Activated CD4-positive, alpha-beta memory T cell treated with anti-CD3 and anti-CD28 coated beads, Interleukin-2, amount 10 ng/mL, durations not matched to agents 7 days and 5 days (primary cell): Measurements from ENCODE around the gene ABCC10. TPM values are rescaled to one million over a fixed set of nuclear protein-coding genes. Genes with fewer than 3 reads are reported as not detected.
"Not testable (repeated sequence)": the region's sequence is repeated elsewhere in the genome, so short reads cannot be mapped to it uniquely, and the experiment has no call there.

Experiments used
- CTCF ChIA-PET: fragments of 350-600 bp; sonication (Branson Sonifier 250); formaldehyde crosslinking; loops from one replicate; lab custom pipeline; 2021; ENCODE audit warnings: antibody characterized with exemption, inconsistent platforms; lab: Charles Lee
- POLR2A ChIA-PET: fragments of 350-600 bp; sonication (Branson Sonifier 250); formaldehyde crosslinking; loops from one replicate; lab custom pipeline; 2021; ENCODE audit warnings: antibody characterized with exemption; lab: Charles Lee
- DNase-seq: peaks from one replicate; pipeline ENCODE4 v3.0.0-alpha.2; 2020
- H3K27ac Mint-ChIP-seq: one replicate; pipeline ENCODE4 v1.8.0; 2021; ENCODE audit warnings: mild to moderate bottlenecking, mixed read lengths
- H3K27me3 Mint-ChIP-seq: one replicate; pipeline ENCODE4 v1.8.0; 2021; ENCODE audit warnings: mixed read lengths
- H3K36me3 Mint-ChIP-seq: one replicate; pipeline ENCODE4 v1.8.0; 2021; ENCODE audit warnings: low read depth, mixed read lengths
- H3K4me1 Mint-ChIP-seq: one replicate; pipeline ENCODE4 v1.8.0; 2021; ENCODE audit warnings: mixed read lengths
- H3K4me3 Mint-ChIP-seq: one replicate; pipeline ENCODE4 v1.8.0; 2021; ENCODE audit warnings: mild to moderate bottlenecking, mixed read lengths
- H3K9me3 Mint-ChIP-seq: one replicate; pipeline ENCODE4 v1.8.0; 2021; ENCODE audit warnings: mixed read lengths
- total RNA-seq, 2 experiments: library from RNA; stranded (reverse); gene quantifications; one replicate each; pipeline ENCODE4 v1.2.3, GENCODE V29; 2021

The ABCC10 gene
- total RNA-seq, 2 experiments from 2014 or later, result 46.8 to 49.8 TPM

- no peak overlapping the region for H3K27ac Mint-ChIP-seq
- peaks cover 20% of the 10 kb centered on the region for H3K27me3 Mint-ChIP-seq
- H3K4me3 Mint-ChIP-seq, result no peak overlapping the region
- POLR2A ChIA-PET, result no interaction called here
- peaks cover 25% of the 10 kb centered on the region for H3K36me3 Mint-ChIP-seq
- CTCF ChIA-PET, result interaction anchor here (1.0 to 5.5 kb wide), 4 partner anchors 12 to 117 kb away, joined by 3 to 62 read pairs (median 4); partner anchors contain the start of gene TJAP1
- H3K4me1 Mint-ChIP-seq, result peaks cover 14% of the 10 kb centered on the region
- DNase-seq, result no peak
- H3K9me3 Mint-ChIP-seq, result no peaks in the 10 kb centered on the region
These were observed 25.6 kb downstream of the ABCC10 start for GRCh38 chr6:43452896-43453295.

- H3K4me3 Mint-ChIP-seq, result peak overlapping the region; percentile 66
- no peak for DNase-seq
- no peak overlapping the region for H3K27ac Mint-ChIP-seq
- peaks cover 14% of the 10 kb centered on the region for H3K4me1 Mint-ChIP-seq
- POLR2A ChIA-PET, result interaction anchor here (1.3 kb wide), 1 partner anchor 56 kb away, joined by 3 read pairs; the partner anchor contains the start of gene LRRC73
- no peaks in the 10 kb centered on the region for H3K9me3 Mint-ChIP-seq
- peaks cover 18% of the 10 kb centered on the region for H3K36me3 Mint-ChIP-seq
- H3K27me3 Mint-ChIP-seq, result peaks cover 20% of the 10 kb centered on the region
- CTCF ChIA-PET, result interaction anchor here (0.7 to 5.5 kb wide), 5 partner anchors 13 to 131 kb away, joined by 3 to 62 read pairs (median 4); no protein-coding TSS in a partner anchor
These were observed 26.5 kb downstream of the ABCC10 start for GRCh38 chr6:43453831-43454230.

- peak; percentile 68 for DNase-seq
- ChIA-PET POLR2A (interaction anchor here (1.3 kb wide), 1 partner anchor 56 kb away, joined by 3 read pairs; the partner anchor contains the start of gene LRRC73), CTCF (interaction anchor here (0.7 to 5.5 kb wide), 4 partner anchors 42 to 132 kb away, joined by 3 to 62 read pairs (median 4); no protein-coding TSS in a partner anchor)
- H3K27ac Mint-ChIP-seq, result no peak overlapping the region
- H3K27me3 Mint-ChIP-seq, result peaks cover 20% of the 10 kb centered on the region
- peaks cover 14% of the 10 kb centered on the region for H3K36me3 Mint-ChIP-seq
- peaks cover 14% of the 10 kb centered on the region for H3K4me1 Mint-ChIP-seq
- H3K4me3 Mint-ChIP-seq, result peak overlapping the region; percentile 66
- H3K9me3 Mint-ChIP-seq, result no peaks in the 10 kb centered on the region
These were observed 27.0 kb downstream of the ABCC10 start for GRCh38 chr6:43454290-43454695.

GRCh38 chr6:43454696-43455530 lies 27.6 kb downstream of the ABCC10 start:
- Mint-ChIP-seq H3K36me3 (peaks cover 11% of the 10 kb centered on the region), H3K9me3 (no peaks in the 10 kb centered on the region), H3K27ac (no peak overlapping the region), H3K27me3 (peaks cover 24% of the 10 kb centered on the region), H3K4me1 (peaks cover 14% of the 10 kb centered on the region), H3K4me3 (peak overlapping the region; percentile 66)
- CTCF ChIA-PET, result interaction anchor here (0.6 to 5.5 kb wide), 6 partner anchors 11 to 226 kb away, joined by 3 to 62 read pairs (median 4); partner anchors contain the start of genes DNPH1 and LRRC73
- peak; percentile 26 for DNase-seq
- POLR2A ChIA-PET, result interaction anchor here (0.6 to 1.9 kb wide), 4 partner anchors 15 to 55 kb away, joined by 3 to 9 read pairs (median 3); partner anchors contain the start of gene LRRC73

GRCh38 chr6:43455531-43456428 lies 28.4 kb downstream of the ABCC10 start, which contains the start of gene DLK2:
TSS of gene DLK2 (minus strand) at chr6:43455548. CDS start at chr6:43454825, 723 bp downstream.
- CTCF ChIA-PET, result interaction anchor here (0.9 to 5.5 kb wide), 5 partner anchors 33 to 147 kb away, joined by 3 to 62 read pairs (median 5); partner anchors contain the start of genes CRIP3 and LRRC73
- H3K4me3 Mint-ChIP-seq, result peak within 1 kb of the TSS; percentile 78
- peak within 1 kb of the TSS; percentile 41 for H3K27ac Mint-ChIP-seq
- H3K27me3 Mint-ChIP-seq, result peaks cover 29% of the 10 kb centered on the region
- DNase-seq, result peak; percentile 44
- no peaks in the 10 kb centered on the region for H3K9me3 Mint-ChIP-seq
- H3K36me3 Mint-ChIP-seq, result peaks cover 8% of the 10 kb centered on the region
- H3K4me1 Mint-ChIP-seq, result peaks cover 14% of the 10 kb centered on the region
- POLR2A ChIA-PET, result interaction anchor here (1.2 to 1.9 kb wide), 3 partner anchors 18 to 51 kb away, joined by 3 to 9 read pairs (median 5); partner anchors contain the start of gene TJAP1

GRCh38 chr6:43457643-43458042 lies 30.3 kb downstream of the ABCC10 start:
- Mint-ChIP-seq H3K4me1 (peaks cover 14% of the 10 kb centered on the region), H3K36me3 (peaks cover 4% of the 10 kb centered on the region), H3K4me3 (no peak overlapping the region), H3K9me3 (no peaks in the 10 kb centered on the region), H3K27ac (no peak overlapping the region), H3K27me3 (peaks cover 39% of the 10 kb centered on the region)
- CTCF ChIA-PET, result interaction anchor here (0.7 to 5.5 kb wide), 6 partner anchors 20 to 697 kb away, joined by 3 to 62 read pairs (median 3); partner anchors contain the start of gene LRRC73
- POLR2A ChIA-PET, result interaction anchor here (0.6 to 0.7 kb wide), 2 partner anchors 68 to 271 kb away, joined by 3 read pairs; no protein-coding TSS in a partner anchor
- DNase-seq, result no peak

- not testable (repeated sequence) for H3K9me3 Mint-ChIP-seq, H3K27ac Mint-ChIP-seq, H3K4me3 Mint-ChIP-seq, DNase-seq, H3K36me3 Mint-ChIP-seq
- POLR2A ChIA-PET, result interaction anchor here (0.7 kb wide), 1 partner anchor 272 kb away, joined by 3 read pairs; no protein-coding TSS in a partner anchor
- Mint-ChIP-seq H3K4me1 (peaks cover 14% of the 10 kb centered on the region), H3K27me3 (peaks cover 42% of the 10 kb centered on the region)
- CTCF ChIA-PET, result interaction anchor here (0.7 to 1.4 kb wide), 3 partner anchors 52 to 1551 kb away, joined by 3 to 4 read pairs (median 3); partner anchors contain the start of gene LRRC73
These were observed 30.8 kb downstream of the ABCC10 start for GRCh38 chr6:43458154-43458553.

- no peaks in the 10 kb centered on the region for H3K9me3 Mint-ChIP-seq
- CTCF ChIA-PET, result interaction anchor here (0.5 to 1.3 kb wide), 2 partner anchors 97 to 230 kb away, joined by 3 to 4 read pairs; partner anchors contain the start of gene DNPH1
- H3K4me3 Mint-ChIP-seq, result no peak overlapping the region
- POLR2A ChIA-PET, result interaction anchor here (1.0 kb wide), 1 partner anchor 8 kb away, joined by 3 read pairs; no protein-coding TSS in a partner anchor
- no peak for DNase-seq
- no peak overlapping the region for H3K27ac Mint-ChIP-seq
- H3K4me1 Mint-ChIP-seq, result peaks cover 10% of the 10 kb centered on the region
- peaks cover 42% of the 10 kb centered on the region for H3K27me3 Mint-ChIP-seq
- peaks cover 4% of the 10 kb centered on the region for H3K36me3 Mint-ChIP-seq
These were observed 32.2 kb downstream of the ABCC10 start for GRCh38 chr6:43459535-43459934.

GRCh38 chr6:43460032-43460431 lies 32.7 kb downstream of the ABCC10 start:
- Mint-ChIP-seq H3K4me1 (peaks cover 6% of the 10 kb centered on the region), H3K4me3 (no peak overlapping the region), H3K36me3 (peaks cover 4% of the 10 kb centered on the region), H3K9me3 (no peaks in the 10 kb centered on the region), H3K27ac (no peak overlapping the region), H3K27me3 (peaks cover 42% of the 10 kb centered on the region)
- POLR2A ChIA-PET, result interaction anchor here (1.0 kb wide), 1 partner anchor 9 kb away, joined by 3 read pairs; no protein-coding TSS in a partner anchor
- no peak for DNase-seq
- CTCF ChIA-PET, result interaction anchor here (1.3 kb wide), 1 partner anchor 231 kb away, joined by 4 read pairs; the partner anchor contains the start of gene DNPH1

GRCh38 chr6:43461936-43462335 lies 34.6 kb downstream of the ABCC10 start:
- DNase-seq, result no peak
- H3K4me1 Mint-ChIP-seq, result no peaks in the 10 kb centered on the region
- H3K27me3 Mint-ChIP-seq, result peaks cover 28% of the 10 kb centered on the region
- no peak overlapping the region for H3K4me3 Mint-ChIP-seq
- no peak overlapping the region for H3K27ac Mint-ChIP-seq
- ChIA-PET POLR2A (interaction anchor here (0.7 kb wide), 1 partner anchor 92 kb away, joined by 3 read pairs; the partner anchor contains the start of gene ZNF318), CTCF (no interaction called here)
- no peaks in the 10 kb centered on the region for H3K9me3 Mint-ChIP-seq
- H3K36me3 Mint-ChIP-seq, result no peaks in the 10 kb centered on the region

GRCh38 chr6:43464337-43464736 lies 37.0 kb downstream of the ABCC10 start:
- DNase-seq, result no peak
- Mint-ChIP-seq H3K9me3 (no peaks in the 10 kb centered on the region), H3K4me3 (no peak overlapping the region), H3K27ac (no peak overlapping the region), H3K27me3 (peaks cover 31% of the 10 kb centered on the region), H3K4me1 (no peaks in the 10 kb centered on the region), H3K36me3 (no peaks in the 10 kb centered on the region)
- ChIA-PET CTCF (interaction anchor here (1.4 to 1.6 kb wide), 2 partner anchors 41 to 42 kb away, joined by 4 read pairs; no protein-coding TSS in a partner anchor), POLR2A (no interaction called here)
